Gastroesophageal sphincter (tissue), 4 donors: ENCODE results near the gene ALDH1A1. TPM values are rescaled to one million over a fixed set of nuclear protein-coding genes. Genes with fewer than 3 reads are reported as not detected.

Experiments used
- ATAC-seq: fragments of 150-250 bp; one replicate; pipeline ENCODE4 v1.9.1; 2016; ENCODE audit warnings: mild to moderate bottlenecking, moderate library complexity
- H3K27ac ChIP-seq, 4 donors: fragments of 200-600 bp; sonication (generic) in 3 of 4; 1 replicate in 3 of 4; 2 replicates in 1 of 4; pipeline ENCODE4 v1.5.1; 2016 to 2019
- H3K27me3 ChIP-seq: fragments of 200-600 bp; sonication (generic); one replicate; pipeline ENCODE4 v1.5.1; 2019
- H3K36me3 ChIP-seq, 2 donors: fragments of 200-600 bp; sonication (generic); one replicate each; pipeline ENCODE4 v1.5.1; 2019; ENCODE audit warnings: control low read depth in 1 of 2
- H3K4me1 ChIP-seq, 3 donors: fragments of 200-600 bp; sonication (generic); 1 replicate in 2 of 3; 2 replicates in 1 of 3; pipeline ENCODE4 v1.5.1; 2016 to 2019; ENCODE audit warnings: control low read depth in 2 of 3
- H3K4me3 ChIP-seq, 2 donors: fragments of 200-600 bp; sonication (generic); one replicate each; pipeline ENCODE4 v1.5.1; 2019; ENCODE audit warnings: mild to moderate bottlenecking in 1 of 2, moderate library complexity in 1 of 2
- H3K9me3 ChIP-seq, 3 donors: fragments of 200-600 bp; sonication (generic); one replicate each; pipeline ENCODE4 v1.5.1; 2017 to 2019; ENCODE audit warnings: control low read depth in 2 of 3
- EP300 ChIP-seq: sonication (generic); formaldehyde crosslinking; IDR thresholded peaks from one replicate; pipeline ENCODE4 v1.6.1; 2017; ENCODE audit warnings: antibody characterized with exemption, mild to moderate bottlenecking
- POLR2A ChIP-seq, 2 donors: fragments of 450-650 bp; IDR thresholded peaks; one replicate each; pipeline ENCODE4 v1.6.1; 2017; ENCODE audit warnings: antibody characterized with exemption in 2 of 2, mild to moderate bottlenecking in 2 of 2, moderate library complexity in 1 of 2
- POLR2AphosphoS5 ChIP-seq: sonication (generic); formaldehyde crosslinking; IDR thresholded peaks from one replicate; pipeline ENCODE4 v1.6.1; 2017; ENCODE audit warnings: antibody characterized with exemption
- whole genome bisulfite sequencing, 2 donors: methylation state at CpG; one replicate each; pipeline ENCODE4 v1.1.5; 2018; ENCODE audit warnings: low coverage in 1 of 2; 5-methylcytosine and 5-hydroxymethylcytosine counted together
- total RNA-seq, 4 donors: library from RNA; depleted of rRNA; stranded (reverse); fragments of >200 nt; gene quantifications; one replicate each; pipeline ENCODE4 v1.1.0, GENCODE V29; 2016
- TF ChIP-seq, protein P1 (sequence below), 4 experiments: fragments of 200-600 bp in 2 of 4; fragments of 450-650 bp in 2 of 4; sonication (generic) in 1 of 4; IDR thresholded peaks; one replicate each; pipeline ENCODE4 v1.5.1; 2017 to 2019; ENCODE audit warnings: antibody characterized with exemption in 4 of 4, mild to moderate bottlenecking in 2 of 4, moderate library complexity in 2 of 4

Gene ALDH1A1
- total RNA-seq, 4 donors from 2014 or later, result 49.2 to 118 (median 83.9) TPM

- TF ChIP-seq POLR2AphosphoS5 (no peak), POLR2A (IDR thresholded peaks at IDR 0.05) (no peak), EP300 (no peak)
- TF ChIP-seq, protein P1, sequence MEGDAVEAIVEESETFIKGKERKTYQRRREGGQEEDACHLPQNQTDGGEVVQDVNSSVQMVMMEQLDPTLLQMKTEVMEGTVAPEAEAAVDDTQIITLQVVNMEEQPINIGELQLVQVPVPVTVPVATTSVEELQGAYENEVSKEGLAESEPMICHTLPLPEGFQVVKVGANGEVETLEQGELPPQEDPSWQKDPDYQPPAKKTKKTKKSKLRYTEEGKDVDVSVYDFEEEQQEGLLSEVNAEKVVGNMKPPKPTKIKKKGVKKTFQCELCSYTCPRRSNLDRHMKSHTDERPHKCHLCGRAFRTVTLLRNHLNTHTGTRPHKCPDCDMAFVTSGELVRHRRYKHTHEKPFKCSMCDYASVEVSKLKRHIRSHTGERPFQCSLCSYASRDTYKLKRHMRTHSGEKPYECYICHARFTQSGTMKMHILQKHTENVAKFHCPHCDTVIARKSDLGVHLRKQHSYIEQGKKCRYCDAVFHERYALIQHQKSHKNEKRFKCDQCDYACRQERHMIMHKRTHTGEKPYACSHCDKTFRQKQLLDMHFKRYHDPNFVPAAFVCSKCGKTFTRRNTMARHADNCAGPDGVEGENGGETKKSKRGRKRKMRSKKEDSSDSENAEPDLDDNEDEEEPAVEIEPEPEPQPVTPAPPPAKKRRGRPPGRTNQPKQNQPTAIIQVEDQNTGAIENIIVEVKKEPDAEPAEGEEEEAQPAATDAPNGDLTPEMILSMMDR (IDR thresholded peaks at IDR 0.05), result no peak
- no peaks in the 10 kb centered on the region for H3K4me1 ChIP-seq
- no peaks in the 10 kb centered on the region for H3K27me3 ChIP-seq
- H3K9me3 ChIP-seq, result no peaks in the 10 kb centered on the region
- H3K4me3 ChIP-seq, result no peak overlapping the region
- H3K27ac ChIP-seq, result no peak overlapping the region
- ATAC-seq, result no peak
- H3K36me3 ChIP-seq, result no peaks in the 10 kb centered on the region
- 57 to 69% methylated on average over 2 of the region's 2 CpGs for WGBS, 2 donors
Observed at GRCh38 chr9:72996114-72996513, 43.3 kb upstream of the ALDH1A1 start.

GRCh38 chr9:72995131-72996024, 42.5 kb upstream of the ALDH1A1 start:
- no peak for ATAC-seq
- TF ChIP-seq POLR2A (IDR thresholded peaks at IDR 0.05) (no peak), POLR2AphosphoS5 (no peak), EP300 (no peak)
- TF ChIP-seq, protein P1 (IDR thresholded peaks at IDR 0.05), result no peak
- Histone ChIP-seq H3K27me3 (no peaks in the 10 kb centered on the region), H3K4me1 (no peaks in the 10 kb centered on the region), H3K27ac (no peak overlapping the region), H3K9me3 (no peaks in the 10 kb centered on the region), H3K4me3 (no peak overlapping the region), H3K36me3 (no peaks in the 10 kb centered on the region)
- 81 to 96% methylated on average over 5 of the region's 5 CpGs for WGBS, 2 donors

DNA sequence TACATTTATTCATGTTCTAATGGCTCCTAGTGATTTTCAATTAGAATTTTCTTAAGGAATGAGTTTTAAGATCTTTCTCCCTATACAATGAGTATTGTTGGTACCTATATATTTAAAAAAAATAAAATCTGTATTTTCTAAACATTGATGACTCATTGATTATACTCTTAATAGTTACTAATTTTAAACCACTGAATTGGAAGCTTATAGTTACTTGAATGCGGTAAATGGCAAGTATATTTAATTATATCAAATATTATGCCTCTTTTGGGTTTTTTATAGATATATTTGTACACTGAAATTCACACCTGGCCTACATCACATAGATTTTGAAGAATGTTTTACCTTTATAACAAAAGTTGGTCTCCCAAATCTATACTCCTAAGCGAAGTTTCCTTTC, 38.9 kb upstream of the ALDH1A1 start:
- no peaks in the 10 kb centered on the region for H3K36me3 ChIP-seq
- H3K27me3 ChIP-seq, result no peaks in the 10 kb centered on the region
- H3K27ac ChIP-seq, result no peak overlapping the region
- TF ChIP-seq, protein P1 (IDR thresholded peaks at IDR 0.05), result no peak
- TF ChIP-seq EP300 (no peak), POLR2A (IDR thresholded peaks at IDR 0.05) (no peak), POLR2AphosphoS5 (no peak)
- no peak for ATAC-seq
- H3K9me3 ChIP-seq, result no peaks in the 10 kb centered on the region
- H3K4me3 ChIP-seq, result no peak overlapping the region
- no peaks in the 10 kb centered on the region for H3K4me1 ChIP-seq
- WGBS, 2 donors, result 97 to 100% methylated on average over 2 of the region's 2 CpGs

GRCh38 chr9:72990397-72991182, 37.7 kb upstream of the ALDH1A1 start:
- TF ChIP-seq EP300 (no peak), POLR2A (IDR thresholded peaks at IDR 0.05) (no peak), POLR2AphosphoS5 (no peak)
- TF ChIP-seq, protein P1 (IDR thresholded peaks at IDR 0.05), result no peak
- H3K9me3 ChIP-seq, result no peaks in the 10 kb centered on the region
- no peak for ATAC-seq
- H3K27ac ChIP-seq, result no peak overlapping the region
- H3K4me3 ChIP-seq, result no peak overlapping the region
- H3K27me3 ChIP-seq, result no peaks in the 10 kb centered on the region
- 60 to 93% methylated on average over 1 of the region's 1 CpG for WGBS, 2 donors
- H3K4me1 ChIP-seq, result no peaks in the 10 kb centered on the region
- H3K36me3 ChIP-seq, result no peaks in the 10 kb centered on the region
